ENCODE measurements around the gene PPP1R3D. TPM values are rescaled to one million over a fixed set of nuclear protein-coding genes. Genes with fewer than 3 reads are reported as not detected.

PPP1R3D gene
- total RNA-seq, 4 donors from 2014 or later: 7.1 to 10.4 (median 7.6) TPM

- Histone ChIP-seq H3K9me3 (no peaks in the 10 kb centered on the region), H3K4me3 (replicated peaks in 1 of 3) (no peak overlapping the region), H3K27ac (no peak overlapping the region), H3K36me3 (no peaks in the 10 kb centered on the region), H3K27me3 (no peaks in the 10 kb centered on the region), H3K4me1 (no peaks in the 10 kb centered on the region)
- TF ChIP-seq POLR2A (IDR thresholded peaks at IDR 0.05) (no peak), CTCF (IDR thresholded peaks at IDR 0.05) (no peak)
- 79 to 83% methylated on average over 4 of the region's 4 CpGs for WGBS, 2 donors
- intact Hi-C loops (cut with DNase I): no loop called here
- no peak for DNase-seq
Observed at GRCh38 chr20:59984541-59984940, 44.4 kb upstream of the PPP1R3D start.

DNA sequence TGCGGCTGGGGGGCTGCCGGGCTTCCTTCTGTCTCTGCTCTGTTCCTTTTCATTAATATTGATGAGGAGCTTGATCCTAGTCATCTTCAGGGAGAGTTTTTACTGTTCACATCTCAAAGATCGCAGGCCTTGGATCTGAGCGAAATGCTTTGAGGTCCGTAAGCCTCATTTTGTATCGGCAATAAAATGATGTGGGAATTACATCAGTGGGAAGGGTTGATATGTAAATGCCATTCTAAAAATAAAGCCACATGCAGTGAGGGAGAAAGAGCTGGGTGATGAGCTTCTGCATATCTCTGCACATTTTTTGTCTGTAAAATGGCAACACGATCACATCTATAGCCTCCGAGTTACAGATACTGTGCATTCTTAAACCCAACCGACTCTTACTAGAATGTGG lies 43.0 kb upstream of the PPP1R3D start:
- TF ChIP-seq CTCF (IDR thresholded peaks at IDR 0.05) (no peak), POLR2A (IDR thresholded peaks at IDR 0.05) (no peak)
- intact Hi-C loops (cut with DNase I): no loop called here
- Histone ChIP-seq H3K27me3 (no peaks in the 10 kb centered on the region), H3K4me1 (no peaks in the 10 kb centered on the region), H3K27ac (no peak overlapping the region), H3K9me3 (no peaks in the 10 kb centered on the region), H3K4me3 (replicated peaks in 1 of 3) (no peak overlapping the region), H3K36me3 (no peaks in the 10 kb centered on the region)
- 89 to 91% methylated on average over 9 of the region's 9 CpGs for WGBS, 2 donors
- DNase-seq: no peak

- 83 to 87% methylated on average over 9 of the region's 9 CpGs for WGBS, 2 donors
- no peaks in the 10 kb centered on the region for H3K27me3 ChIP-seq
Observed at GRCh38 chr20:59977086-59977485, 37.0 kb upstream of the PPP1R3D start.

GRCh38 chr20:59976156-59976782 lies 36.2 kb upstream of the PPP1R3D start:
- no peaks in the 10 kb centered on the region for H3K9me3 ChIP-seq
- H3K4me3 ChIP-seq (replicated peaks in 1 of 3): no peak overlapping the region
- 73 to 84% methylated on average over 6 of the region's 6 CpGs for WGBS, 2 donors
- H3K27me3 ChIP-seq: no peaks in the 10 kb centered on the region
- no peak for TF ChIP-seq POLR2A (IDR thresholded peaks at IDR 0.05)
- TF ChIP-seq CTCF (IDR thresholded peaks at IDR 0.05): no peak
- no peak for DNase-seq
- H3K27ac ChIP-seq: no peak overlapping the region
- H3K36me3 ChIP-seq: no peaks in the 10 kb centered on the region
- no peaks in the 10 kb centered on the region for H3K4me1 ChIP-seq
- intact Hi-C loops (cut with DNase I): no loop called here

More at GRCh38 chr20:59977086-59977485, 37.0 kb upstream of the PPP1R3D start:
- H3K27ac ChIP-seq: no peak overlapping the region
- no peaks in the 10 kb centered on the region for H3K9me3 ChIP-seq
- intact Hi-C loops (cut with DNase I): no loop called here
- no peaks in the 10 kb centered on the region for H3K36me3 ChIP-seq
- H3K4me3 ChIP-seq (replicated peaks in 1 of 3): no peak overlapping the region
- TF ChIP-seq CTCF (IDR thresholded peaks at IDR 0.05): no peak
- no peak for TF ChIP-seq POLR2A (IDR thresholded peaks at IDR 0.05)
- DNase-seq: no peak
- H3K4me1 ChIP-seq: no peaks in the 10 kb centered on the region

DNA sequence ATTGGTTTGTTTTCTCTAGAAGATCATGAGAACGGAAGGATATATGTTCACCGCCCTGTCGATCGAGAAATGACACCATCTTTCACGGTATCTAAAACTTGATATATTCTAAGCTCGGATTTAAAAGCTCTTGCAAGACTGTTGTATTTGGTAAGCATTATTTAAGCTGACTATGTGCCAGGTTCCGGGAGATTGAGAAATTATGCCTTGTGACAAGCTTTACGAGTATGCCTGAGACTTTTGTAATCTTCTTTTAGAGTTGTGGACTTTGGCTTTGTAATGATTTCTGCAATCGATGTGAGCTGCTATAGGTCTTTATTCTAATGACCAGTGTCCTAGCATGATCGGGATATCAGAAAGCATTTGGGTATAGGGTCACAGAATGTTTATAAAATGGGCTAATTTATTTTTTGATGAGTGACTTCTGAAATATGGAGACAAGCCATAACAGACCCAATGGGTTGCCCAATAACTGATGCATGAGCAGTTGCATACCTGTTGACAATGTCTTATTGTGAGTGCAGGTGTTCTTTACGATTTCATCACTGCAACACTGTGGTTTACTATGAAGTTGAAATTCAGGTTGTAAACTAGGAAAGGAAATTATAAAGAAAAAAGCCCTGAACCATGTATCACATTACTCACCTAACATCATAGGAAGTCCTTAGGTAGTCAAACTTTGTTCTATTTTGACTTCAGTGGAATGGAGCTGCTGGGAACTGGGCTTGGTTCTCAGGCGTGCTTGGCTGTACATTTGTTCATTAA lies 32.1 kb upstream of the PPP1R3D start:
- no peaks in the 10 kb centered on the region for H3K36me3 ChIP-seq
- intact Hi-C loops (cut with DNase I): no loop called here
- H3K4me3 ChIP-seq (replicated peaks in 1 of 3): no peak overlapping the region
- H3K9me3 ChIP-seq: no peaks in the 10 kb centered on the region
- no peaks in the 10 kb centered on the region for H3K27me3 ChIP-seq
- no peaks in the 10 kb centered on the region for H3K4me1 ChIP-seq
- TF ChIP-seq CTCF (IDR thresholded peaks at IDR 0.05) (no peak), POLR2A (IDR thresholded peaks at IDR 0.05) (no peak)
- no peak for DNase-seq
- H3K27ac ChIP-seq: no peak overlapping the region
- WGBS, 2 donors: 89 to 91% methylated on average over 12 of the region's 12 CpGs

Measured in thyroid gland (tissue), 4 donors.